HG03039 (cell line): Measurements from ENCODE around the gene SLC19A1.
A peak's percentile ranks its signal among the peaks of the same experiment; 100 is the strongest.

ENCODE experiments used
- ATAC-seq: cut with Tn5 transposase; IDR thresholded peaks from one replicate; pipeline ENCODE4 v1.9.1; 2021; ENCODE audit warnings: mild to moderate bottlenecking, moderate library complexity; ENCODE audit not compliant: unreplicated experiment

SLC19A1 gene

DNA sequence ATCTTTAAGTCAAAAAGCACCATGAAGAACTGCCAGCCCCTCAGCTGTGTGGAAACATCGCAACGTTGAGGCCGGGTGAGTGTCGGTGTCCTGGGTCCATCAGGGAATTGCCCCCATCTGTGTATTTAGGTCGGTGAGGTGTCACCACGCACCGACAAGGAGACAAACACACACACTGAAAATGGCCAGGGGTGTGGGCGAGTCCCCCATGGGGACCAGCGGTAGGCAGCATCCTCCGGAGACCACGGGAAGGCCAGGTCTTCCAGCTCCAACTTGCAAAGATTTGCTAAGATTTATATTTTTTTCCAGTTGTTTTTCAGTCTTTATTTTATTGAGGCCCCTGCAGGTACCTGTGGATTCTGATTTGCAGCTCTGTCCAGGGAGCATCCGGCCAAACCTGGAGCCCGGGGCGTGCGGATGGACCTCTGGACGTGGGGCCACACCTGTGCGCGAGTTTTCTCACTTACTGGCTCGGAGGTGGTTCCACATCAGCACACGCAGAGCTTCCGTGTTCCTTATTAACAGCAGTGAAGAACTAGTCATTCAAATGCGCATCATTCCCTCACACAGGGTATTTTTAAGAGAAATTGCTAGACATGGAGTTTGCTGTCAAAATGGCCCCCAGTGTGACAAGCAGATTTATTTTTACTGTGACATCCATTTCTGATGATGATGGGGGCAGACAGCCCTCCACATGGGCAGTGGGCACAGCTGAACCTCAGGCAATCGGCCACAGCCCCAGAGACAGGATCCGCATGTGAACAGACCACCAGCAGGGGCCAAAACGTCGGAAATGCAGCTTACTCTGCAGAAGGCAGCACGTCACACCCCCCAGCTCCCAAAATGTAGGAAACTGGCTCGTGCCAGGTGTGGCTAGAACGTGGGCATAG is 17.2 kb upstream of the SLC19A1 start:
- ATAC-seq: no peak

DNA sequence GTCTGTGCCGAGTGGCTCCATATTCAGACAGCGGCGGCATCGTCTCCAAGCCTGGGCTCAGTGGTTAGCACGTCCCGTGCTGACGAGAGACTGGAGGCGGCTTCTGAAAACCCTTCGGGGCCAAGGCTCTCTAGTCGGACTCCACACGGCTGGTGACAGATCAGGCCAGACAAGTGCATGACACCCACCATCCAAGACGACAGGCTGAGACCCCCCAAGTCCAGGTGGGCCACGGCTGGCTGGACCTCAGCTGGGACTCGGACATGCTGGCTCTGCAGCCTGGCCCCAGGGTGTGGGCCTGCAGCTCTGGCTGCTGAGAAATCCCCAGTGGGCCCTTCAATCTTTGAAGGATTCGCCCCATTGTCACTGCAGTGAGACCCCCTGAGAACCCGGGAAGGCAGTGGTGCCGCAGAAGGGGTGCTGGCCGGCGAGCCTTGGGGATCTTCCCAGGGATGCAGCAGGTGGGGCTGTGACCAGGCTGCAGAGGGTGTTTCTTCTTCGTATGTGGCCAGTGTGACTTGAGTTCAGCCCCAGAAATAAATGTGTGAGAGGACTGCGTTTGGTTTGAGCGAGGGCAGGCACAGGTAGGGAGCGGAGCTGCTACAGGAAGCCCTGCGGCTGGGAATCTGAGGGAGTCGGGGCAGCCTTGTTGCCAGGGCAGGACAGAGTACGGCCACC is 15.9 kb upstream of the SLC19A1 start:
- ATAC-seq: no peak

DNA sequence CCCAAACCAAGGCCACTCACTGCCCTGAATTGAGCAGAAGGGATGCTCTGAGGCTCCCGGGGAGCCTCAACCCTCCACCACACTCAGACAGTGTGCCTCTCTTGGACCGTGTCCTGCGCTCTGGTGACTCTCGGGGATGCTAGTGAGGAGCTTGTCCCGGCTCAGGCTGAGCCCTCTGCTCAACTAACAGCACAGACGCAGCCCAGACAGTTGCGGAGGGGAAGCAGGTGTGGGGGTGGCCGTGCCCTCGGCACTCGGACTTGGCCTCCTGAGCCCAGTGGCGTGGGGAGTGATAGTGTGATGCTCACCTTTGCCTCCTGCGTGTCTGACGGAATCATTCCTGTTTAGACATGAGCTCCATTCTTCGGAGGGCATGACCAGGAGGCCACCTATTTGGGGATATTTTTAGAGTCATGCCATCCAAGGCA is 15.4 kb upstream of the SLC19A1 start:
- ATAC-seq: no peak

DNA sequence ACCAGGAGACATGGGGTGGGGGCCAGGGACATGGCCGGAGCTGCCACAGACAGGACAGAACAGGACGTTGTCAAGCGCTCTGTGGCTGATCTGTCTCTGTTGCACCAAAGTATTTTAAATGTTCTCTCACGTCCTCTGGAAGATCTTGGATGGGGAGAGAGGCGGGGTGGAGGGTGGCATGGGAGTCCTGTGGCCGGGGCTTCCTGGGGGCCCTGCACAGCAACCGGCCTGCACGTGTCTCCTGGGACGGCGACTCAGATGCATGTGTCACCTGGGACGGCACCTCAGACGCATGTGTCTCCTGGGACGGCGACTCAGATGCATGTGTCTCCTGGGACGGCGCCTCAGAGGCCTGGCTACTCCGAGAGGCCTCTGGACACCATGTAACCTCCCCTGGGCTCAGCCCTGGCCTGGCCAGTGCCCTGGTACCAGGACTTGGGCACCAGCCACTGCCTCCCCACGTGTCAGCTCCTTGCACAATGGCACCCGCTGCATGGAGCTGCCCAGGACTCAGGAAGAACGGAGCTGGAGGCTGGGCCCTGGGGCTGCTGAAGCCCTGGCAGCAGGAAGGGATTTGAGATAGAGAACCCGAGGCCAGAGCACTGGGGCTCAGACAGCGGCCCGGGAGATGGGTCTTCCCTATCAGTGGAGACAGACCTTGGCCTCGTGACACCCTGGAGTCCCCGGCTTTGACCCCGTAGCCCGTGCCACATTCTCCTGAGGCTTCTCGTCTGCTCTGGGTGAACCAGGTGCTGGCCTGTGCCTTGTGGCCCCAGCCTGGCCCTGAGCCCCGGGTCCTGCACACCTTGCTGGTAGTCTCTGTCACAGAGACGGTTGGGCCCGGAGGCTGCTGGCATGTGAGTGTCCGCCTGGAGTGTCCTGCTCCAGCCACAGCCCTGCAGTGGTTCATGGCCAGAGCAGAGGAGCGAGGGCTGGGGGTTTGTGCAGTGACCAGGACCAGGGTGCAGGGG is 14.7 kb upstream of the SLC19A1 start:
- no peak for ATAC-seq

DNA sequence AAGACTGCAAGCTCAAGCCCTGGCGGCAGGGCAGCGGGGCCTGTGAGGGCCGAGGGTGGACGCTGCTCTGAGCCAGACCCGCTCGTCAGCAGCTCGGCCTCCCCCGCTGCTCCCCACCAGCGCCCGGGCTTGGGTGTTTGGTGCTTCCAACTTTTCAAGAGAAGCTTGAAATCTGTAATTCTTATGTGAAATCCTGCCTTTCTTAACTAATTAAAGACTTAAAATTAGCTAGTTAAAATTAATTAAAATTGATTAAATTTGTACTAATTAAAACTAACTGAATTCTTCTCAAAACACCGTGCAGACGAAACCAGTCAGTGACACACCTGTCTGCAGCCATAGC is 14.0 kb upstream of the SLC19A1 start:
- no peak for ATAC-seq

DNA sequence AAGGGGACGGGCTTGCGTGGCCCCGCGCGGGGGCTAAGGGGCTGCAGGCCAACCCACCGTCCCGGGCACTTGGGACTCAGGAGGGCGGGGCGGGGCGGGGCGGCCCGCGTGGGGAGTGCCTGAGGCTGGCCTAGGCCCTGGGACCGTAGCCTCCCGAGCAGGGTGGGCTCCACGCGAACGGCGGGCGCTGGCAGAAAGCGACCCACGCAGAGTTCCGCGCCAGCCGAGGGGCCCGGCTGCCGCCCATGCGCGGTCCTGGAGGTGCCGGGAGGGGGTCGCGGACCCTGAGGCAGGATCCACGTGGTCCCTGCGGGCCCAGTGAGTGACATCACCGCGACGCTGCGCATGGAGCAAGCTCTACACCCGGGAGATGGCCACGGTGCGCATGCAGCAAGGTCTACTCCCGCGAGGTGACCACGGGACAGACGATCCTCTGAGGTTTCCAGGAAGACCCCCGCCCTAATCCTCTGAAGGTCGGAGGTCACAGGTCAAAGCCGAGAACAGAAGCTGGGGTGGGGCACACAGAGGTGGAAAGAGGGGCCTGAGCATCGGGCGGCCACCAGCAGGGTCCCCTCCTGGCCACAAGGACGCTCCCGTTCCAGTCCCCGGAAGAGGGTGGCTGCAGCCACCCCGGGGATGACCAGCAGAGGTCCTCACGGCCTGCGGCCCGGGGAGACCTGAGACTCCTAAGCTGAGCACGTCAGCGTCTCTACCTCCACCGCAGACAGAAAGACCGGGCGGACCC is 13.5 kb upstream of the SLC19A1 start:
- ATAC-seq: no peak

DNA sequence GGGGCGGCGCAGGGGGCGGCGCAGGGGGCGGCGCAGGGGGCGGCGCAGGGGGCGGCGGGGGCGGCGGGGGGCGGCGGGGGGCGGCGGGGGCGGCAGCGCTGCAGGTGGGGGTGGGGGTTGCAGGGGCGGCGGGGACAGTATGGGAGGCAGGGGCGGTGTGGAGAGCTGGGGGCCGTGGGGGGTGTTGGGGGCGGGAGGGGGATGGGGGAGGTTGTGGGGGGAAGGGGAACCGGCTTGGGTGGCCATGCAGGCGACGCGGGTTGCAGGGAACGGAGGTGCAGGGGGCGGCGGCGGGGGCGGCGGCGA is 13.0 kb upstream of the SLC19A1 start:
- ATAC-seq: no peak

DNA sequence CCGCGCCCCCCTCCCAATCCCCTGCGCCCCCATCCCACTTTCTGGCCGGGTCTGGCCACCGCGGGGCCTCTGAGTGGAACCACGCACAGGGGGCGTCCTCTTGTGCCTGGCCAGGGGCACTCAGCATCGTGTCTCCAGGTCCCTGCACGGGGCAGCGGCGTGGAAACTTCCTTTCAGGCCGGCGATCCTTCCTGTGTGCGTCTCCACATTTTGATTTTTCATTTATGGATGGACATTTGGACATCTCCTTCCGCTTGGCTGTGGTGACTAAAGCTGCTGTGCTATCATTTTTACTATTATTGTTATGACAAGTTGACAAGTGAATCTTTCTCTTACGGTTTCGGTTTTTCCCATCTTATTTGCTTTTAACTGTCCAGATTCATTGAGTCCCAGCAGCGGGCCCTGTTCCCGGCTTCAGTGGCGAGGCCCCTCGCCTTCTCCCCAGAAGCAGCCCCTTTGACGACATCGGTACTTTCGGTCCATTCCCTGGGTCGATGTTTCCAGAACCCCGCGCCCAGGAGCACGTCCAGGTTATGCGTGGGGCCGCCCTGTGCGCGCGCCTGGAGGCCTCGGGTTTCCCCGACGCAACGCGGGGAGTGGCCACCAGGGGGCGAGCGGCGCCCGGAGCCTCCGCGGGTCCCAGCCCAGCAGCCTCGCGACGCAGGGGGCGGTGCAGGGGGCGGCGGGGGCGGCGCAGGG is 12.4 kb upstream of the SLC19A1 start:
- ATAC-seq: peak; percentile 50

DNA sequence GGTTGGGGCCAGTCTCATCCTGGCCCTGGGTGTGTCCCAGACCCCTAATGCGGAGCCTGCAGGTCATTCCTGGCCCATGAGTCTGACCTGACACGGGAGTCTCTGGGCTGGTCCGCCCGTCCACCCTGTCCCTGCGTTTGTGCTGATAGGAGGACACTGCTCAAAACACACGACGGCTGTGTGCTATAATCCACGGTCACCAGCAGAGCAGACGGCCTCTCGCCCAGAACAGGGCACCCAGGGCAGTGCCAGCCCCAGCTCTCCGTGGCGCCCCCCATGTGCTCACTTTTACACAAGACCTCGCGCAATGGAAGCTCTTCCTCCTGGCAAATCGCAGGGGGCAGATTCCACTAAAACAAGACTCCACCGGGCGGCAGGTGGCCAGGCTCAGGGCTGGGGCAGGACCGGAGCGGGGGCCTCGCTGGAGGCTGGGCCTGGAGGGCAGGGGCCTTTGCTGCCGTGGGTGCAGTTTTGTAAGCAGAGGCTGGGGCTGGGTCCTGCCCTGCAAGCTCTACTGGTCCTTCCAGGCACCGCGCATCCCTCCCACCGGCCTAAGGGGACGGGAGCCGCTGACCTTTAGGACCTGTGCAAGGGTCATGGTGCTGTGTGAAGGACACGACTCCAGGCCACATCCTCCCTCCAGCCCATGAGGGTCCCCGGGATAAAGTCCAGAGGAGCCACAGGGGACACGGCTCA is 10.6 kb upstream of the SLC19A1 start:
- no peak for ATAC-seq

DNA sequence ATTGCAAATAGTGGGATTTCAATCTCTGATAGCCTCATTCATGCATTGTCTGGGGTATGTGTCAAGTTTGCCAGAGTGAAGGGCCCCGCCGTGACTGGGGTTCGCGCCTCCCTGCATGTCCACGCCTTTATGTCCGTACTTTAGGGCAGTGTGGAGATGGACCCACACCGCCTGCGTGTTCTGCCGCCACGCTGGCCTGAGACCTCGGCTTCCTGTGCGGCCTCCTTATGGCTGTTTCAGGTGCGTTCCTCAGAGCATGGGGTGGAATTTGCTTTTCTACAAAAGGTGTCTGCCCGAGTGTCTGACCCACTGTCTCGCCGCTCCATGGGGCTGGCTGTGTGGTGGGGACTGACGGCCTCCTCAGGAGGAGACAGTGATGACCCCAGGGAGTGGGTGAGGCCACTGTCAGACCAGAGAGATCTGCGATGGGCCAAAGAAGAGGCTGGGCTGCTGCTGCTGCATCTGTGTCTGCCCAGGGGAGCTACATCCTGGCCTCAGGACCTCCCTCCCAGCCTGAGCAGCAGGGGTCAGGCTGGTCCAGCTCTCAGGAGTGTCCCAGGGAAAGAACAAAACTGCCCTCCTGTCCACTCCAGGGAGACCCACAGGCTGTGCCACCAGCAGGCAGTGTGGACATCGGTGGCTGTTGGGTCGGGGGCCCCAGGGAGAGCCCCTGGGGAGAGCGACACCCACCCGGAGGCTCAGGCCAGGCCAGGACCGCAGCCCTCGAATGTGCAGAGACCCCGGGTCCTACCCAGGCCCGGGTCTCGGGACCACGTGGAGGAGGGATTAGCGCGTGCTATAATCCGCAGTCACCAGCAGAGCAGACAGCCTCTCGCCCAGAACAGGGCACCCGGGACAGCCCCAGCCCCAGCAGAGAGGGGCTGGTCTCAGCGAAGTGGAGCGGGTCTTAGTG is 9.8 kb upstream of the SLC19A1 start:
- no peak for ATAC-seq

DNA sequence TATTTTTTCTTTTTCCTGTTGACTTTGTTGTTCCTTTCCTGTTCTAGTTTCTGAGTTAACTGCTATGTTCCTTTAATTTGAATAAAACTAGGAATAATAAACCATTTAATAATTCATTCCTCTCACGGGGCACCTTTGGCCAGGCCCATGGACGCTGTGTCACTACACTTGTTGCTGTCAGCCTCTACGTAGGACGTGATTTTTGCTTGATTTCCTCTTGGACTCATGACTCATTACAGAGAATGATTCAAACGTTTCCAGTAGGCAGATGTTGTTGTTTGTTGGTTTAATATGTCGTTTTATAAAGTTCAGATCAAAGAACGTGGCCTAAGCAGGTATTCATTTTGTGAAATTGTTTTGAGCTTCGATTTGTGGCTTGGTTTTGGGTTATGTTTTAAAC is 9.1 kb upstream of the SLC19A1 start:
- ATAC-seq: no peak

DNA sequence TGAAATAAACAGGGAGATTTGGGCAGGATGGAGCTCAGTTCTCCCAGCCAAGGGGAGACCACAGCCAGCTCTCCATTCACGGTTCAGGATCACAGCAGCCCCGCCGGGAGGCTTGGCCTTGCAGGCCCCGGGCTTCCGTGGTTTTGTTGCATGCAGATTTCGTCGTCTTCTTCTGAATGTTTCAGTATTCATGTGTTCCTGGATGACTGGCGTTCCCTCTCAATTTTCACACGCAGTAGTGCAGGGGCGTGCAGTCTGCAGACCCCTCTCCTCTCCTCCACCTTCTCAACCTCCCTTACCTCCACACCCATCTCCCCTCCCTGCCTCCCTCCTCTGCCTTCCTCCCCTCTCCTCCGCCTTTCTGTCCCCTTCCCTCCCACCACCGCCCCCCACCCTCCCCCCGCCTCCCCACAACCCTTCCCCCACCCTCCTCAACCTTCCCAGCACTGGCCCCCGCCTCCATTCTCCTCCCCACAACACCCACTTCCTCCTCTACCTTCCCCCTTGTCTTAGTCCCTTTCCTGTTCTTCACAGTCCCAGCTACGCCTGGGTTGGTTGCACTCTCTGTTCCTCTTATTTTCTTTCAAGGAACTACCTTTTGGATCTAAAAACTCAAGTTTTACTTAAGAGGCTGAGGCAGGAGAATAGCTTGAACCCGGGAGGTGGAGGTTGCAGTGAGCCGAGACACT is 8.4 kb upstream of the SLC19A1 start:
- no peak for ATAC-seq

DNA sequence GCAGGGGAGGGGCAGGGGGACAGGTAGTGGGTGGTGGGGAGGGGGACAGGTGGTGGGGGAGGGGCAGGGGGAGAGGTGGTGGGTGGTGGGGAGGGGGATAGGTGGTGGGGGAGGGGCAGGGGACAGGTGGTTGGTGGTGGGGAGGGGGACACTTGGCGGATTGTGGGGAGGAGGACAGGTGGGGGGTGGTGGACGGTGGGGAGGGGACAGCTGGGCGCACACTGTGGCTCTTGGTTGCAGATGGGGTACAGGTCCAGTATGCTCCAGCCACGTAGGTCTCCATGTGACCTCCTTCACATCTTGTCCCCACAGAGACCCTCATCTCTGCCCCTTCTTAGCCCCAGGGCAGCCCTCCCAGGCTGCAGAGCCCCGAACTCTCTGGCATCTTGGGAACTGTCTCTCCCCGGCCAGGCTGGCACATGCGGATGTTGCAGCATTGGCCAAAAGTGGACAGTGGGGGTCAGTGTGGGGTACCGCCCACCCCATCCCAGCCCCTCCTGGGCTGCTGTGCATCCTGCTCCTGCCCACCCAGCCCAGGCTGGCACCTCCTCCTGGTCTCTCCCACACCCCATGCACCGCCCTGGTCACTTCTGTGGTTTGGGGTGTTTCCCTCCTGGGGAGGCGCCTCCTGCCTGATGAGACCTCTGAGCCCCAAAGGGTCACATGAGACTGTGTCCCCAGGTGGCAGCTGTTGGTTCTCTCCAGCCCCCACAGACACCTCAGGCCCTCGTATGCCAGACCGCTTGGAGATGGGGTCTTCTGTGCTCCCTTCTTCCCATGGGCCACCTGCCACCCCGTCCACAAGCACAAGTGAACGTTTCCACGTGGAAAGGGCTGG is 7.6 kb upstream of the SLC19A1 start:
- ATAC-seq: no peak

DNA sequence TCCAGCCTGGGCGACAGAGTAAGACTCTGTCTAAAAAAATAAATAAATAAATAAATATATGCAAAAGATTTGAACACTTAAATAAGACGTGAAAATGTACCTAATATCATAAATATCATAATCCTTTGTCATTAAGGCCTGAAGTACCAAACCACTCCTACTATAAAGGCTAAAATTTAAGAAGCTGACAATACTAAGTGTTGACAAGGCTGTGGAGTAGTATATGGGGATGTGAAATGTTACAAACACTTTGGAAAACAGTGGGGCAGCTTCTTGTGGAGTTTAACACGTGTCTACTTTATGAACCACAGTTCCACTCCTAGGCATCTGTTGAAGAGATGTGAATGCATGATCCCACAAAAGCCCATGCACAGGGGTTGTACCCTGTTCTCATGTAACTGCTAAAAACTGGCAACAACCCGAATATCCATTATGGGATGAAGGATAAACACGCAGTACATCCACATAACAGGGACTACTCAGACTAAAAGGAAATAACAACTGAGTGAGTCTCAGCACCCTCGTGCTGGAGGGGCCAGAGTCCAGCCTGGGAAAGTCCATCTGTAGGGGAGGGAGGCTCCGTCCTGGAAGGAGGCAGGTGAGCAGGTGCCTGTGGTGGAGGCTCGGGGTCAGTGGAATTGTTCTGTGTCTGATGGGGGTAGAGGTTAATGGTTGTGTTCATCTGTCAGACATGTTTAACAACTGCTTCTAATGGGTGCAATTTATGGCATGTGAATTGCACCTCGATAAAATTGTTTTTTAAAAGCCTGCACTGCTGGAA is 6.7 kb upstream of the SLC19A1 start:
- ATAC-seq: no peak

DNA sequence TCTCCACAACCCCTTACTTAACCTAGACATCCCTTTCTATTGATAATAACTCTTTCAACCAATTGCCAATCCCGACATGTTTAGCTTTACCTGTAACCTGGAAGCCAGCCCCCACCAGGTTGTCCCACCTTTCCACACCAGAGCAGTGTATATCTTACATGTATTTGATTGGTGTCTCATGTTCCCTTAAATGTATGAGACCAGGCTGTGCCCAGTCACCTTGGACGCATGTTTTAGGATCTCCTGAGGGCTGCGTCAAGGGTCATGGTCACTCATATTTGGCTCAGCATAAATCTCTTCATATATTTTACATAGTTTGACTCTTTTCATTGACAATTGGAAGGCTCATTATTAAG is 5.3 kb upstream of the SLC19A1 start:
- ATAC-seq: no peak
